IMR-90 (cell line): ENCODE data around the gene SMTNL1. TPM values are rescaled to one million over a fixed set of nuclear protein-coding genes. Genes with fewer than 3 reads are reported as not detected.

Experiments
- ATAC-seq: fragments of 200-7000 bp; cut with Tn5 transposase; 2 replicates; pipeline ENCODE4 v1.9.1; 2020; ENCODE audit warnings: low read depth, mild to moderate bottlenecking, moderate library complexity
- BruUV-seq: library from RNA; stranded (reverse); fragments of 400-500 nt; replicated peaks from 2 replicates; lab custom pipeline; 2021; lab: Mats Ljungman, UMichigan
- CTCF ChIA-PET: fragments of 300-600 bp; formaldehyde crosslinking; extraction: SDS; loops from one replicate; lab custom pipeline; 2021; ENCODE audit warnings: antibody characterized with exemption; lab: Yijun Ruan, JAX
- POLR2A ChIA-PET: fragments of 300-600 bp; sonication (Branson Sonifier 250); formaldehyde crosslinking; loops from one replicate; lab custom pipeline; 2022; ENCODE audit warnings: antibody characterized with exemption; ENCODE audit not compliant: unreplicated experiment; lab: Charles Lee
- DNase-seq: peaks from one replicate; pipeline ENCODE4 v3.0.0; 2013
- H2AFZ ChIP-seq: replicated peaks from 2 replicates; pipeline ENCODE3; 2013; ENCODE audit warnings: low read length, mild to moderate bottlenecking; ENCODE audit not compliant: poor library complexity
- H2AK5ac ChIP-seq: 2 replicates; pipeline ENCODE4 v1.6.1; 2013; ENCODE audit warnings: low read depth, low read length, inconsistent platforms
- H2AK9ac ChIP-seq: replicated peaks from 2 replicates; pipeline ENCODE3; 2013; ENCODE audit warnings: mild to moderate bottlenecking, low read depth, low read length, moderate library complexity; ENCODE audit not compliant: poor library complexity
- H2BK120ac ChIP-seq: 2 replicates; pipeline ENCODE4 v1.6.1; 2013; ENCODE audit warnings: low read depth, low read length, inconsistent platforms
- H2BK15ac ChIP-seq: 3 replicates; pipeline ENCODE4 v1.6.1; 2013; ENCODE audit warnings: low read depth, low read length, inconsistent platforms
- H2BK20ac ChIP-seq: 2 replicates; pipeline ENCODE4 v1.6.1; 2013; ENCODE audit warnings: low read depth, mild to moderate bottlenecking, inconsistent platforms, low read length, moderate library complexity
- H2BK5ac ChIP-seq: 2 replicates; pipeline ENCODE4 v1.6.1; 2013; ENCODE audit warnings: mild to moderate bottlenecking, low read depth, low read length, inconsistent platforms; ENCODE audit not compliant: poor library complexity, severe bottlenecking
- H3K14ac ChIP-seq: replicated peaks from 2 replicates; pipeline ENCODE4 v1.6.1; 2013; ENCODE audit warnings: low read depth, low read length, inconsistent platforms
- H3K18ac ChIP-seq: 2 replicates; pipeline ENCODE4 v1.6.1; 2013; ENCODE audit warnings: low read depth, low read length, control low read depth
- H3K23ac ChIP-seq: 2 replicates; pipeline ENCODE4 v1.6.1; 2013; ENCODE audit warnings: low read depth, low read length, inconsistent platforms
- H3K27ac ChIP-seq: 2 replicates; pipeline ENCODE4 v1.5.1; 2013; ENCODE audit warnings: mild to moderate bottlenecking, control low read depth, low read length; ENCODE audit not compliant: insufficient read depth
- H3K27me3 ChIP-seq: 2 replicates; pipeline ENCODE4 v1.6.1; 2013; ENCODE audit warnings: low read length; ENCODE audit not compliant: control insufficient read depth, insufficient read depth
- H3K36me3 ChIP-seq: 2 replicates; pipeline ENCODE4 v1.6.1; 2013; ENCODE audit warnings: low read length, mixed read lengths; ENCODE audit not compliant: control insufficient read depth, insufficient read depth
- H3K4ac ChIP-seq: 2 replicates; pipeline ENCODE4 v1.6.1; 2013; ENCODE audit warnings: low read depth, low read length, inconsistent platforms
- H3K4me1 ChIP-seq: 2 replicates; pipeline ENCODE4 v1.6.1; 2013; ENCODE audit warnings: low read length, mixed read lengths; ENCODE audit not compliant: control insufficient read depth, insufficient read depth
- H3K4me2 ChIP-seq: 2 replicates; pipeline ENCODE4 v1.6.1; 2013; ENCODE audit warnings: low read depth, mild to moderate bottlenecking, control low read depth, low read length, moderate library complexity
- H3K4me3 ChIP-seq: 2 replicates; pipeline ENCODE4 v1.5.1; 2013; ENCODE audit warnings: low read depth, mild to moderate bottlenecking, control low read depth, low read length, moderate library complexity; ENCODE audit not compliant: insufficient read depth
- H3K56ac ChIP-seq: 2 replicates; pipeline ENCODE4 v1.6.1; 2013; ENCODE audit warnings: low read length, inconsistent platforms; ENCODE audit not compliant: insufficient read depth; ENCODE audit errors: extremely low read depth
- H3K79me1 ChIP-seq, 2 experiments: 2 replicates each; pipeline ENCODE4 v1.6.1; 2013; ENCODE audit warnings: low read length in 2 of 2, inconsistent platforms in 1 of 2, low read depth in 1 of 2
- H3K9ac ChIP-seq: 2 replicates; pipeline ENCODE4 v1.6.1; 2013; ENCODE audit warnings: low read depth, low read length, control low read depth
- H3K9me1 ChIP-seq: 2 replicates; pipeline ENCODE4 v1.6.1; 2013; ENCODE audit warnings: low read length, inconsistent platforms; ENCODE audit not compliant: insufficient read depth
- H3K9me3 ChIP-seq: 2 replicates; pipeline ENCODE4 v1.6.1; 2013; ENCODE audit warnings: low read length; ENCODE audit not compliant: control insufficient read depth, insufficient read depth
- H4K20me1 ChIP-seq: 2 replicates; pipeline ENCODE4 v1.6.1; 2013; ENCODE audit warnings: low read length, inconsistent platforms; ENCODE audit not compliant: insufficient read depth
- H4K5ac ChIP-seq: 2 replicates; pipeline ENCODE4 v1.6.1; 2013; ENCODE audit warnings: mild to moderate bottlenecking, low read depth, low read length, control low read depth
- H4K8ac ChIP-seq, 2 experiments: 2 replicates each; pipeline ENCODE4 v1.6.1; 2013; ENCODE audit warnings: low read depth in 2 of 2, low read length in 2 of 2, control low read depth in 1 of 2, inconsistent platforms in 1 of 2
- H4K91ac ChIP-seq: 2 replicates; pipeline ENCODE4 v1.6.1; 2013; ENCODE audit warnings: low read depth, low read length, inconsistent platforms; ENCODE audit not compliant: insufficient read depth
- ELK1 ChIP-seq: fragments of 150-350 bp; IDR thresholded peaks from 2 replicates; pipeline ENCODE4 v1.6.1; 2016; ENCODE audit warnings: low read depth, mild to moderate bottlenecking, low read length, moderate library complexity, borderline replicate concordance
- MXI1 ChIP-seq: IDR thresholded peaks from 2 replicates; pipeline ENCODE4 v1.6.1; 2012; ENCODE audit warnings: low read depth, mild to moderate bottlenecking, low read length, moderate library complexity, borderline replicate concordance
- RFX5 ChIP-seq: IDR thresholded peaks from 2 replicates; pipeline ENCODE4 v1.8.0; 2012; ENCODE audit warnings: low read depth, mild to moderate bottlenecking, low read length, moderate library complexity
- SMC3 ChIP-seq: fragments of 150-350 bp; IDR thresholded peaks from 2 replicates; pipeline ENCODE4 v1.6.1; 2016; ENCODE audit warnings: low read depth, mild to moderate bottlenecking, antibody characterized with exemption, low read length, moderate library complexity
- WGBS, 2 experiments: methylation state at CpG; one replicate each; pipeline versions ENCODE4 v1.1.5 to v1.1.7; 2013; ENCODE audit warnings: missing lambda C conversion rate in 2 of 2; ENCODE audit not compliant: insufficient read length in 1 of 2; ENCODE audit errors: extremely low coverage in 2 of 2; 5-methylcytosine and 5-hydroxymethylcytosine counted together
- dilution Hi-C: fragments of 300-500 bp; cut with HindIII; formaldehyde crosslinking; loops from one replicate; pipeline ENCODE4 v1.14.3; 2018; ENCODE audit warnings: low sequenced_read_pairs; ENCODE audit not compliant: unreplicated experiment
- in situ Hi-C: fragments of 300-500 bp; cut with MboI; formaldehyde crosslinking; loops from 3 replicates; pipeline ENCODE4 v1.14.3; 2019; ENCODE audit warnings: low sequenced_read_pairs, inconsistent platforms, mixed read lengths
- intact Hi-C: fragments of 100-400 bp; cut with micrococcal nuclease; formaldehyde crosslinking; loops from 2 replicates; pipeline ENCODE4 v1.10.0; 2022
- polyA plus RNA-seq, 3 experiments: library from polyadenylated mRNA; depleted of rRNA; stranded (reverse); fragments of >200 nt; gene quantifications; 2 replicates each; pipeline ENCODE4 v1.2.3, GENCODE V29; 2012; ENCODE audit warnings: low replicate concordance in 1 of 3
- total RNA-seq: library from RNA; depleted of rRNA; stranded (reverse); fragments of >200 nt; gene quantifications from 2 replicates; pipeline ENCODE4 v1.2.3, GENCODE V29; 2012
- TF ChIP-seq, protein P1 (sequence below): conservative IDR thresholded peaks from 2 replicates; pipeline ENCODE4 v1.5.1; 2012; ENCODE audit warnings: mild to moderate bottlenecking, low read depth, low read length, improper control_type of control experiment
- TF ChIP-seq, protein P2 (sequence below): fragments of 150-350 bp; IDR thresholded peaks from 2 replicates; pipeline ENCODE4 v1.6.1; 2017; ENCODE audit warnings: mild to moderate bottlenecking, antibody characterized with exemption, low read length, low read depth

The SMTNL1 gene
- total and polyA plus RNA-seq, 2 of the 4 experiments (the other 2 are of a cell fraction), result not detected

GRCh38 chr11:57496109-57496820, 41.1 kb upstream of the SMTNL1 start:
- H4K5ac ChIP-seq, result no peak overlapping the region
- H3K18ac ChIP-seq, result no peak overlapping the region
- 90% methylated on average over 2 of the region's 9 CpGs; no CpG with 5 or more reads in 1 of the 2 experiments for WGBS, 2 experiments
- no peaks in the 10 kb centered on the region for H3K9me3 ChIP-seq
- H3K4me2 ChIP-seq, result no peak overlapping the region
- dilution Hi-C loops (no loop called here), in situ Hi-C loops (loop anchor here (10.0 to 25.0 kb wide), 2 partner anchors 149 to 1016 kb away; partner anchors contain the start of genes OR5B21 and YPEL4), intact Hi-C loops (no loop called here)
- no TSS peak for BruUV-seq
- ATAC-seq (no peak), DNase-seq (no peak)
- H2BK15ac ChIP-seq, result no peak overlapping the region
- H3K56ac ChIP-seq, result no peak overlapping the region
- peaks cover 9% of the 10 kb centered on the region for H3K4me1 ChIP-seq
- H4K91ac ChIP-seq, result no peak overlapping the region
- no peak overlapping the region for H2BK5ac ChIP-seq
- H3K36me3 ChIP-seq, result peaks cover 33% of the 10 kb centered on the region
- no peak overlapping the region for H2BK20ac ChIP-seq
- no peak overlapping the region for H2BK120ac ChIP-seq
- no peak overlapping the region for H3K14ac ChIP-seq
- no peak overlapping the region for H3K9ac ChIP-seq
- ChIA-PET POLR2A (no interaction called here), CTCF (interaction anchor here (3.7 kb wide), 1 partner anchor 30 kb away, joined by 21 read pairs; no protein-coding TSS in a partner anchor)
- no peaks in the 10 kb centered on the region; the same call in 1 of the 2 replicates for H4K20me1 ChIP-seq
- no peak overlapping the region for H4K8ac ChIP-seq
- no peak overlapping the region for H2AK9ac ChIP-seq
- peaks cover under 1 to 9% of the 10 kb centered on the region in 2 experiments; a peak in 2 of 4 replicates for H3K79me1 ChIP-seq
- H2AK5ac ChIP-seq, result no peak overlapping the region
- no peak overlapping the region for H3K4me3 ChIP-seq
- TF ChIP-seq SMC3 (no peak), RFX5 (no peak), MXI1 (no peak), ELK1 (no peak)
- TF ChIP-seq, protein P1, sequence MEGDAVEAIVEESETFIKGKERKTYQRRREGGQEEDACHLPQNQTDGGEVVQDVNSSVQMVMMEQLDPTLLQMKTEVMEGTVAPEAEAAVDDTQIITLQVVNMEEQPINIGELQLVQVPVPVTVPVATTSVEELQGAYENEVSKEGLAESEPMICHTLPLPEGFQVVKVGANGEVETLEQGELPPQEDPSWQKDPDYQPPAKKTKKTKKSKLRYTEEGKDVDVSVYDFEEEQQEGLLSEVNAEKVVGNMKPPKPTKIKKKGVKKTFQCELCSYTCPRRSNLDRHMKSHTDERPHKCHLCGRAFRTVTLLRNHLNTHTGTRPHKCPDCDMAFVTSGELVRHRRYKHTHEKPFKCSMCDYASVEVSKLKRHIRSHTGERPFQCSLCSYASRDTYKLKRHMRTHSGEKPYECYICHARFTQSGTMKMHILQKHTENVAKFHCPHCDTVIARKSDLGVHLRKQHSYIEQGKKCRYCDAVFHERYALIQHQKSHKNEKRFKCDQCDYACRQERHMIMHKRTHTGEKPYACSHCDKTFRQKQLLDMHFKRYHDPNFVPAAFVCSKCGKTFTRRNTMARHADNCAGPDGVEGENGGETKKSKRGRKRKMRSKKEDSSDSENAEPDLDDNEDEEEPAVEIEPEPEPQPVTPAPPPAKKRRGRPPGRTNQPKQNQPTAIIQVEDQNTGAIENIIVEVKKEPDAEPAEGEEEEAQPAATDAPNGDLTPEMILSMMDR, result no peak
- TF ChIP-seq, protein P2, sequence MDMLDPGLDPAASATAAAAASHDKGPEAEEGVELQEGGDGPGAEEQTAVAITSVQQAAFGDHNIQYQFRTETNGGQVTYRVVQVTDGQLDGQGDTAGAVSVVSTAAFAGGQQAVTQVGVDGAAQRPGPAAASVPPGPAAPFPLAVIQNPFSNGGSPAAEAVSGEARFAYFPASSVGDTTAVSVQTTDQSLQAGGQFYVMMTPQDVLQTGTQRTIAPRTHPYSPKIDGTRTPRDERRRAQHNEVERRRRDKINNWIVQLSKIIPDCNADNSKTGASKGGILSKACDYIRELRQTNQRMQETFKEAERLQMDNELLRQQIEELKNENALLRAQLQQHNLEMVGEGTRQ, result no peak
- no peak overlapping the region for H3K4ac ChIP-seq
- no peak overlapping the region for H2AFZ ChIP-seq
- peaks cover 10% of the 10 kb centered on the region; the same call in 1 of the 2 replicates for H3K9me1 ChIP-seq
- H3K27me3 ChIP-seq, result no peaks in the 10 kb centered on the region
- H3K27ac ChIP-seq, result no peak overlapping the region
- no peak overlapping the region for H3K23ac ChIP-seq
